Measurements from ENCODE around the gene VAMP3.

The VAMP3 gene

DNA sequence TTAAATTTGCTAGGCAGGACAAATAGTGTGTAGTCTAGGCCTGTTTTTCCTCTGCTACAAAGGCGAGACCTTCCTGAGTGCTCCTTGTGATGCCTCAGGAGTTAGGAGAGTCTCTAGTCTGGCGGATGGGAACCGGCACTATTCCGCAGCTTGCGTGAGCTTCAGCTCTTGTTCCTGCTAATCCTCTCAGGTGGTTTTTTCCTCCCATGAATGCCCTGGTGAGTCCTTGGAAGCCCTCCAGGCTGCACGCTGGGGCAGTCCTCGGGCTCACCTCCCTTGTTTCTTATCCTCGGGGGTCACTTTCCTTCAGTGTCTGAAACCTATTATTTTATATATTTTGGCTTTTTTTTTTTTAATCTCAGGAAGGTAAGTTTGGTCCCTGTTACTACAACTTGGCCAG is 53.6 kb downstream of the VAMP3 start:
- DNase-seq, result no peak

DNA sequence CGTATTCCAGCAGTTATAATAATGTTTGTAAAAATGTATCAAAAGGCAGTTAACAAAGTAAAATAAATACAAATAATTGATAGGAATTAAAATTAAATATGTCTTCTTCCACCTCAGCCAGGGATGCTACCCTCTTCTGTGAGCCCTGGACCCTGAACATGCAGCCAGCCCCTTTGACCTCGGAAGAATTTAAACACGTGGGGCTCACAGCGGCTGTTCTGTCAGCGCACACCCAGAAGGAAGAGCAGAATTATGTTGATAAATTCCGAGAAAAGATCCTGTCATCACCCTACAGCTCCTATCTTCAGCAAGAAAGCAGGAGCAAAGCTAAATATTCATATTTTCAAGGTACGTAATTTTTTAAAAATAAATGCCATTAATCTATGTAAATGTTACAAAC is 55.3 kb downstream of the VAMP3 start:
- no peak for DNase-seq

DNA sequence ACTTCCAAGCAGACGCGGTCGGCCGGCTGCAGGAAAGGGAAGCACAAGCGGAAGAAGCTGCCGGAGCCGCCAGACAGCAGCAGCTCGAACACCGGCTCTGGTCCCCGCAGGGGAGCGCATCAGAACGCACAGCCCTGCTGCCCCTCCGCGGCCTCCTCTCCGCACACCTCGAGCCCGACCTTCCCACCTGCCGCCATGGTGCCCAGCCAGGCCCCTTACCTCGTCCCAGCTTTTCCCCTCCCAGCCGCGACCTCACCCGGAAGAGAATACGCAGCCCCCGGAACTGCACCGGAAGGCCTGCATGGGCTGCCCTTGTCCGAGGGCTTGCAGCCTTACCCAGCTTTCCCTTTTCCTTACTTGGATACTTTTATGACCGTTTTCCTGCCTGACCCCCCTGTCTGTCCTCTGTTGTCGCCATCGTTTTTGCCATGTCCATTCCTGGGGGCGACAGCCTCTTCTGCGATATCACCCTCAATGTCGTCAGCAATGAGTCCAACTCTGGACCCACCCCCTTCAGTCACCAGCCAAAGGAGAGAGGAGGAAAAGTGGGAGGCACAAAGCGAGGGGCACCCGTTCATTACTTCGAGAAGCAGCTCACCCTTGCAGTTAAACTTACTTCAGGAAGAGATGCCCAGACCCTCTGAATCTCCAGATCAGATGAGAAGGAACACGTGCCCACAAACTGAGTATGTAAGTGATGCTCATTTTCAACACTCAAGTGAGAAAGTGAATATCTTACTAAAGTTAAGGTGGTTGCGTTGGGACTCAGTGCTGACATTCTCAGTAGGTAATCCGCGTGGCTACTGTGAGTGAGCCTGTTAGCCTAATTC is 56.2 kb downstream of the VAMP3 start:
- no peak for DNase-seq
